SU-DHL-6 (cell line): ENCODE data around the gene PXDN.

ENCODE experiments used
- EZH2phosphoT487 ChIP-seq: fragments of 200-600 bp; sonication (generic), shearing (Covaris generic); conservative IDR thresholded peaks from 2 replicates; pipeline ENCODE4 v1.6.1; 2018; ENCODE audit warnings: mild to moderate bottlenecking, antibody characterized with exemption, low read length, moderate library complexity, mixed read lengths
- TF ChIP-seq, protein P1 (sequence below): fragments of 200-600 bp; sonication (generic); IDR thresholded peaks from one replicate; pipeline ENCODE4 v1.5.1; 2017; ENCODE audit warnings: antibody characterized with exemption, mild to moderate bottlenecking, low read length, moderate library complexity; ENCODE audit not compliant: insufficient read depth, poor library complexity, severe bottlenecking

GRCh38 chr2:1701556-1702185 is 42.6 kb downstream of the PXDN start:
- TF ChIP-seq, protein P1, sequence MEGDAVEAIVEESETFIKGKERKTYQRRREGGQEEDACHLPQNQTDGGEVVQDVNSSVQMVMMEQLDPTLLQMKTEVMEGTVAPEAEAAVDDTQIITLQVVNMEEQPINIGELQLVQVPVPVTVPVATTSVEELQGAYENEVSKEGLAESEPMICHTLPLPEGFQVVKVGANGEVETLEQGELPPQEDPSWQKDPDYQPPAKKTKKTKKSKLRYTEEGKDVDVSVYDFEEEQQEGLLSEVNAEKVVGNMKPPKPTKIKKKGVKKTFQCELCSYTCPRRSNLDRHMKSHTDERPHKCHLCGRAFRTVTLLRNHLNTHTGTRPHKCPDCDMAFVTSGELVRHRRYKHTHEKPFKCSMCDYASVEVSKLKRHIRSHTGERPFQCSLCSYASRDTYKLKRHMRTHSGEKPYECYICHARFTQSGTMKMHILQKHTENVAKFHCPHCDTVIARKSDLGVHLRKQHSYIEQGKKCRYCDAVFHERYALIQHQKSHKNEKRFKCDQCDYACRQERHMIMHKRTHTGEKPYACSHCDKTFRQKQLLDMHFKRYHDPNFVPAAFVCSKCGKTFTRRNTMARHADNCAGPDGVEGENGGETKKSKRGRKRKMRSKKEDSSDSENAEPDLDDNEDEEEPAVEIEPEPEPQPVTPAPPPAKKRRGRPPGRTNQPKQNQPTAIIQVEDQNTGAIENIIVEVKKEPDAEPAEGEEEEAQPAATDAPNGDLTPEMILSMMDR, result no peak
- no peak for TF ChIP-seq EZH2phosphoT487
